AG04450 (cell line): ENCODE measurements around the gene MEGF6. TPM values are rescaled to one million over a fixed set of nuclear protein-coding genes. Genes with fewer than 3 reads are reported as not detected.

Experiments used
- CTCF ChIA-PET: fragments of 300-600, 350-600 bp; formaldehyde crosslinking; extraction: SDS; loops from one replicate; lab custom pipeline; 2022; ENCODE audit warnings: antibody characterized with exemption, inconsistent platforms; lab: Charles Lee
- POLR2A ChIA-PET: fragments of 350-600 bp; formaldehyde crosslinking; extraction: SDS; loops from one replicate; lab custom pipeline; 2021; ENCODE audit warnings: antibody characterized with exemption, inconsistent platforms; lab: Yijun Ruan, JAX
- DNase-seq: peaks from one replicate; pipeline ENCODE4 v3.0.0-alpha.2; 2011; ENCODE audit warnings: low read depth, low spot score
- H3K27ac ChIP-seq: one replicate; pipeline ENCODE4 v1.5.1; 2012; ENCODE audit warnings: low read depth, low read length, control low read depth
- H3K27me3 ChIP-seq: one replicate; pipeline ENCODE4 v1.6.0; 2012; ENCODE audit warnings: low read length; ENCODE audit not compliant: control insufficient read depth, insufficient read depth
- H3K4me3 ChIP-seq: 2 replicates; pipeline ENCODE4 v1.5.1; 2011; ENCODE audit warnings: mild to moderate bottlenecking, low read depth, low read length, control low read depth
- H3K9me3 ChIP-seq: 2 replicates; pipeline ENCODE4 v1.5.1; 2012; ENCODE audit warnings: low read length; ENCODE audit not compliant: control insufficient read depth, insufficient read depth
- polyA plus RNA-seq: library from polyadenylated mRNA; depleted of rRNA; stranded (reverse); fragments of >200 nt; gene quantifications from 2 replicates; pipeline ENCODE4 v1.2.3, GENCODE V29; 2011
- TF ChIP-seq, protein P1 (sequence below): IDR thresholded peaks from 2 replicates; pipeline ENCODE4 v1.5.1; 2011; ENCODE audit warnings: low read depth, low read length, control low read depth, inconsistent platforms

The MEGF6 gene
- polyA plus RNA-seq, 1 experiment, result 0.45 TPM

DNA sequence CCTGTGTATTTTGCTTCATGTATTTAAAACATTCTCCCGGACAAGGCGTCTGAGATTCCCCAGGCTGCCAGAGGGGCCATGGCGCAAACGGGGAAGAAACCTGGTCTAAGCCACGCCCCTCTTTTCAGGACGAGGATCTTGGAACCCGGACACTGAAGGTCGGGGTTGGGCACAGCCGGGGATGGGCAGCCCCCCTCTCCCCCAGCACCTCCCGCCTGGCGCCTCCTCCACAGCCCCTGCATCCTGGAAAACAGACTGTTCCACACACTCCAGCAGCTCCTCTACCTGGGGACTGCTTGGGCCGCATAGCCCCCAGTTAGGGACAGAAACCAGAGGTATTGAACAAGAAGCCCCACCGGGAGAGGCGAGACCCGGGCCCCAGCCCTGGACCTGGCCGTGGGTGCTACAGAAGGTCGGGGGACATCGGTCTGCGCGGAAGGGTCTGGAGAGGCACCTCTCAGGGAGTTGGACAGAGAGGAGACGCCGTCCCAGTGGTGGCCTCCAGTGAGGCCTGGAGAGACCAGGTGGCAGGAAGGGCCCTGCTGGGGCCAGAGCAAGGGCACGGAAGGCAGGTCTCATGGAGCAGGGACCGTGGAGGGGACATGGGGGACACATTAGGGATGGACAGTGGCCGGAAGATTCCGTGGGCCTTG, 46.4 kb upstream of the MEGF6 start:
- TF ChIP-seq, protein P1, sequence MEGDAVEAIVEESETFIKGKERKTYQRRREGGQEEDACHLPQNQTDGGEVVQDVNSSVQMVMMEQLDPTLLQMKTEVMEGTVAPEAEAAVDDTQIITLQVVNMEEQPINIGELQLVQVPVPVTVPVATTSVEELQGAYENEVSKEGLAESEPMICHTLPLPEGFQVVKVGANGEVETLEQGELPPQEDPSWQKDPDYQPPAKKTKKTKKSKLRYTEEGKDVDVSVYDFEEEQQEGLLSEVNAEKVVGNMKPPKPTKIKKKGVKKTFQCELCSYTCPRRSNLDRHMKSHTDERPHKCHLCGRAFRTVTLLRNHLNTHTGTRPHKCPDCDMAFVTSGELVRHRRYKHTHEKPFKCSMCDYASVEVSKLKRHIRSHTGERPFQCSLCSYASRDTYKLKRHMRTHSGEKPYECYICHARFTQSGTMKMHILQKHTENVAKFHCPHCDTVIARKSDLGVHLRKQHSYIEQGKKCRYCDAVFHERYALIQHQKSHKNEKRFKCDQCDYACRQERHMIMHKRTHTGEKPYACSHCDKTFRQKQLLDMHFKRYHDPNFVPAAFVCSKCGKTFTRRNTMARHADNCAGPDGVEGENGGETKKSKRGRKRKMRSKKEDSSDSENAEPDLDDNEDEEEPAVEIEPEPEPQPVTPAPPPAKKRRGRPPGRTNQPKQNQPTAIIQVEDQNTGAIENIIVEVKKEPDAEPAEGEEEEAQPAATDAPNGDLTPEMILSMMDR, result no peak
- Histone ChIP-seq H3K4me3 (no peak overlapping the region), H3K27ac (no peak overlapping the region), H3K27me3 (peaks cover 61% of the 10 kb centered on the region), H3K9me3 (no peaks in the 10 kb centered on the region; the same call in 1 of the 2 replicates)
- CTCF ChIA-PET, result no interaction called here
- DNase-seq, result no peak
- POLR2A ChIA-PET, result no interaction called here

DNA sequence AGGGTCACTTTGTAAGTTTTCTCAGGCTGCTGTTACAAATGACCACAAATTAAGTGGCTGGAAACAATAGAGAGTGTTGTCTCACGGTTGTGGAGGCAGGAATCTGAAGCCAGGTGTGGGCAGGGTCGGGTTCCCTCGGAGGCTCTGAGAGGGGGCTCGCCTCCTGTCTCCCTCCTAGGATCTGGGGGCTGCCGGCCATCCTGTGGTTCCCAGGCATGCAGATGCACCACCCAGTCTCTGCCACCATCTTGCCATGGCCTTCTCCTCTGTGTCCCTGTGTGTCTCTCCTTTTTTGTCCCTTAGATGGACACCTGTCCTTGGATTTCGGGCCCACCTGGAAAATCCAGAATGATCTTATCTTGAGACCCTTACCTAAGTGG, 45.8 kb upstream of the MEGF6 start:
- H3K27ac ChIP-seq, result no peak overlapping the region
- no peak for DNase-seq
- H3K4me3 ChIP-seq, result no peak overlapping the region
- H3K27me3 ChIP-seq, result peaks cover 60% of the 10 kb centered on the region
- no peaks in the 10 kb centered on the region; the same call in 1 of the 2 replicates for H3K9me3 ChIP-seq
- ChIA-PET CTCF (interaction anchor here (0.8 kb wide), 1 partner anchor 68 kb away, joined by 3 read pairs; no protein-coding TSS in a partner anchor), POLR2A (no interaction called here)
- TF ChIP-seq, protein P1, result no peak

DNA sequence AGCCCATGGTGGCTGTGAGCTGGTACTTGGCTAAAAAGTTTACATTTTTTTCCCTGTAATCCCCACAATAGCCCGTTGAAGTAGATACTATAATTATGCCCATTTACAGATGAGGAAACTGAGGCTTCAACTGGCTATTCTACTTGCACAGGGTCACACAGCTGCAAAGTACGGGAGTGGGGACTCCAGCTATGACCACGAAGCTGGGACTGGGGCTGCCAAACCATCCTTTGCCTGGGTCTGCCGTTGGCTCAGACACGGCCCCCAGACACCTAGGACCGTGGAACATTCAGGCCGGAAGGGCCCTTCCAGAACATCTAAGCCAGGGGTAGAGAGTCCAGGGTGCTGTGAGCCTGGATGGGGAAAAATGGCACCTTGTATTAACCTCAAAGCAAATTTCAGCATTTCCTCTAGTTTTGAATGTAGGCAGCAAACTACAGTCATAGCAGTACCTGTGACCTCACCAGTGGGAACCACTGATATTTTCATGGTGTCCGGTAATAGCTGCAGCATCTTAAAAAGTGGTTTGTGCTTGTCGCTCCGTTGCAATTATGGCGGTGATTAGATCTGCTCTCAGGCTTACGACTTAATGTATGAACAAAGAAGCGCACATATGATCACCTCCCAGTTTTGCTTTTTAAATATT, 45.3 kb upstream of the MEGF6 start:
- ChIA-PET POLR2A (no interaction called here), CTCF (interaction anchor here (0.8 kb wide), 1 partner anchor 68 kb away, joined by 3 read pairs; no protein-coding TSS in a partner anchor)
- H3K27ac ChIP-seq, result no peak overlapping the region
- no peaks in the 10 kb centered on the region; the same call in 1 of the 2 replicates for H3K9me3 ChIP-seq
- DNase-seq, result no peak
- TF ChIP-seq, protein P1, result no peak
- H3K27me3 ChIP-seq, result peaks cover 62% of the 10 kb centered on the region
- no peak overlapping the region for H3K4me3 ChIP-seq

DNA sequence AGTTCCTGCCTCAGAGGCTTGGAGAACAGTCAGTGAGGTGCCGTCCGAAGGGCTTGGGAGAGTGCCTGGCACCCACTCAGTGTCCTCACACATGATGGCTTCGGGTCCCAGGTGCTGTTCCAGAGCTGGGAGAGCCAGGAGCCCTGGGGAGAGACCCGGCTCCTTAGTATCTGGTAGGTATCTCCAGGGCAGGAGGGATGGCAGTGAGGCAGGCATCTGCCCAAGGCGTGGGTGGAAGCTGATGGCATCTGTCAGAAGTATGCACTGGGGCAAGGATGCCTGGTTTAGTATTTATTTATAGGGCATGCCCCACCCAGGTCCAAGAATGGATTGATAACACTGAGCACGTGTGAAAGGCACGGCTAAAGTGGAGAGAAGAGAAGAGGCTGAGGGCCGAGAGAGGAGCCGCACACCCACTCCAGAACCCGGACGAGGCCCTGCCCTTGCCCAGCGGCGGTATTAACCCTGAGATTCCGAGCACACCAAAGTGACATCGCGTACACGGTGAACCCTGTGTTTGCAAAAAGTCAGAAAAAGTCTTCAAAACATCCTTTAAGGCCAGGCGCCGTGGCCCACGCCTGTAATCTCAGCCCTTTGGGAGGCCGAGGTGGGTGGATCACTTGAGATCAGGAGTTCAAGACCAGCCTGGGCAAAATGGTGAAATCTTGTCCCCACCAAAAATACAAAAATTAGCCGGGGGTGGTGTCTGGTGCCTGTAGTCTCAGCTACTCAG, 43.4 kb upstream of the MEGF6 start:
- no peak overlapping the region for H3K4me3 ChIP-seq
- peaks cover 67% of the 10 kb centered on the region for H3K27me3 ChIP-seq
- no peak for DNase-seq
- H3K27ac ChIP-seq, result no peak overlapping the region
- TF ChIP-seq, protein P1, result no peak
- H3K9me3 ChIP-seq, result peaks cover 4% of the 10 kb centered on the region; the same call in 1 of the 2 replicates
- POLR2A ChIA-PET, result no interaction called here
- CTCF ChIA-PET, result no interaction called here
